ENCODE measurements around the gene OR10A3.

GRCh38 chr11:7918141-7918540 is 23.4 kb downstream of the OR10A3 start:
- TF ChIP-seq, protein P1, sequence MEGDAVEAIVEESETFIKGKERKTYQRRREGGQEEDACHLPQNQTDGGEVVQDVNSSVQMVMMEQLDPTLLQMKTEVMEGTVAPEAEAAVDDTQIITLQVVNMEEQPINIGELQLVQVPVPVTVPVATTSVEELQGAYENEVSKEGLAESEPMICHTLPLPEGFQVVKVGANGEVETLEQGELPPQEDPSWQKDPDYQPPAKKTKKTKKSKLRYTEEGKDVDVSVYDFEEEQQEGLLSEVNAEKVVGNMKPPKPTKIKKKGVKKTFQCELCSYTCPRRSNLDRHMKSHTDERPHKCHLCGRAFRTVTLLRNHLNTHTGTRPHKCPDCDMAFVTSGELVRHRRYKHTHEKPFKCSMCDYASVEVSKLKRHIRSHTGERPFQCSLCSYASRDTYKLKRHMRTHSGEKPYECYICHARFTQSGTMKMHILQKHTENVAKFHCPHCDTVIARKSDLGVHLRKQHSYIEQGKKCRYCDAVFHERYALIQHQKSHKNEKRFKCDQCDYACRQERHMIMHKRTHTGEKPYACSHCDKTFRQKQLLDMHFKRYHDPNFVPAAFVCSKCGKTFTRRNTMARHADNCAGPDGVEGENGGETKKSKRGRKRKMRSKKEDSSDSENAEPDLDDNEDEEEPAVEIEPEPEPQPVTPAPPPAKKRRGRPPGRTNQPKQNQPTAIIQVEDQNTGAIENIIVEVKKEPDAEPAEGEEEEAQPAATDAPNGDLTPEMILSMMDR (IDR thresholded peaks at IDR 0.05) = no peak
- no peak for TF ChIP-seq POLR2A (IDR thresholded peaks at IDR 0.05)
